Uterus (tissue), 2 donors: ENCODE data around the gene PPP1R3E.

ENCODE experiments used
- POLR2A ChIP-seq, 2 donors: fragments of 450-650 bp; IDR thresholded peaks; one replicate each; pipeline ENCODE4 v1.6.1; 2016; ENCODE audit warnings: antibody characterized with exemption in 2 of 2, mild to moderate bottlenecking in 1 of 2, moderate library complexity in 1 of 2
- TF ChIP-seq, protein P1 (sequence below), 4 experiments: fragments of 200-600 bp in 2 of 4; fragments of 450-650 bp in 2 of 4; sonication (generic) in 2 of 4; IDR thresholded peaks; one replicate each; pipeline ENCODE4 v1.5.1; 2016 to 2019; ENCODE audit warnings: antibody characterized with exemption in 4 of 4, mild to moderate bottlenecking in 2 of 4, moderate library complexity in 1 of 4

DNA sequence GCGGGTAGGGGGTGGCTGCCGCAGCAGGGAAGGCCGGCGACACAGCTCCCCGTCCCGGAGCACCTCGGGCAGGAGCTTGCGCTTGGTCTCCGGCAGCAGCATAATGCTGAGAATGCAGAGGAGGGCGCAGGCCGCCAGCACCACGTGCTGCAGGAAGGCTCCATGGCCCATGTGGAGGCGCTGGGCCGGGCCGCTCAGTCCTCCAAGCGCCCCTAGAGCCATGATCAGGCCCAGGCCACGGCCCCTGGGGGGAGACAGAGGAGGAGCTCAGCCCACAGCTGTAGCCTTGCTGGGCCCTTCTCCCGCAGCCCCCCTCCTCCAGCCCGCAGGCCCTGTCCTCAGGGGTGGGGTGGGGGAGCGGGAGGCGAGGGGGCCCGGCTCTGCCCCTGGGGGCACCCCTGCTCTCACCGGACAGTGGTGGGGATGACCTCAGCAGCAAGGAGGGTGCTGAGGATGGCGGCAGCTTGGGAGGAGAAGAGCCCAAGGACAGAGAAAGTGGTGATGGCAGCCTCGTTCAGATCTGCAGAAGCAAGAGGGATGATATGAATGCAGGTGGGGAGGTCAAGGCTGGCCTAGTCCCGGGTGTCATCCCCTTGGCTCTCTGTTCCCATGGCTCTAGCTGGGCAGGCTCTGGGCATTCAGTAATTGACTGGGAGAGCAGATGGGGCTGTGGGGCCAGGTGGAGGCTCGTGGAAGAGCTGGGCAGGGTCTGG lies 44.2 kb upstream of the PPP1R3E start:
- TF ChIP-seq, protein P1, sequence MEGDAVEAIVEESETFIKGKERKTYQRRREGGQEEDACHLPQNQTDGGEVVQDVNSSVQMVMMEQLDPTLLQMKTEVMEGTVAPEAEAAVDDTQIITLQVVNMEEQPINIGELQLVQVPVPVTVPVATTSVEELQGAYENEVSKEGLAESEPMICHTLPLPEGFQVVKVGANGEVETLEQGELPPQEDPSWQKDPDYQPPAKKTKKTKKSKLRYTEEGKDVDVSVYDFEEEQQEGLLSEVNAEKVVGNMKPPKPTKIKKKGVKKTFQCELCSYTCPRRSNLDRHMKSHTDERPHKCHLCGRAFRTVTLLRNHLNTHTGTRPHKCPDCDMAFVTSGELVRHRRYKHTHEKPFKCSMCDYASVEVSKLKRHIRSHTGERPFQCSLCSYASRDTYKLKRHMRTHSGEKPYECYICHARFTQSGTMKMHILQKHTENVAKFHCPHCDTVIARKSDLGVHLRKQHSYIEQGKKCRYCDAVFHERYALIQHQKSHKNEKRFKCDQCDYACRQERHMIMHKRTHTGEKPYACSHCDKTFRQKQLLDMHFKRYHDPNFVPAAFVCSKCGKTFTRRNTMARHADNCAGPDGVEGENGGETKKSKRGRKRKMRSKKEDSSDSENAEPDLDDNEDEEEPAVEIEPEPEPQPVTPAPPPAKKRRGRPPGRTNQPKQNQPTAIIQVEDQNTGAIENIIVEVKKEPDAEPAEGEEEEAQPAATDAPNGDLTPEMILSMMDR (IDR thresholded peaks at IDR 0.05): no peak
- no peak for TF ChIP-seq POLR2A (IDR thresholded peaks at IDR 0.05)
